Measurements from ENCODE around the gene UBR2. TPM values are rescaled to one million over a fixed set of nuclear protein-coding genes. Genes with fewer than 3 reads are reported as not detected.

UBR2 gene
- total and polyA plus RNA-seq, 7 donors: 9.4 to 40.2 (median 33.6) TPM

DNA sequence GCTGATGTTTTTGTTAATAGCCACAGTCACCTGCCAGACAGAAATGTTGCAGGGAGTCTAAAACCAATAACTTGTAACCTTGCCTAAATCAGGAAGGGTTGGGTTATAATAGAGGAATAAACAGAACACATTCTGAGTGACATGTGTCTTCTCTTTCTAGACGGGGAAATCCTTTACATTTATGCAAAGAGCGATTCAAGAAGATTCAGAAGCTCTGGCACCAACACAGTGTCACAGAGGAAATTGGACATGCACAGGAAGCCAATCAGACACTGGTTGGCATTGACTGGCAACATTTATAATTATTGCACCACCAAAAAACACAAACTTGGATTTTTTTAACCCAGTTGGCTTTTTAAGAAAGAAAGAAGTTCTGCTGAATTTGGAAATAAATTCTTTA, 127.0 kb downstream of the UBR2 start:
- no peak for ATAC-seq
- no peak for DNase-seq
- peaks cover 58% of the 10 kb centered on the region for H3K4me1 ChIP-seq
- H3K27ac ChIP-seq: peak overlapping the region; percentile 81
- no peaks in the 10 kb centered on the region for H3K9me3 ChIP-seq
- intact Hi-C loops (cut with DNase I): no loop called here
- no peak overlapping the region for H3K4me3 ChIP-seq
- WGBS, 3 donors: 58 to 75% (median 71%) methylated on average over 2 of the region's 2 CpGs
- TF ChIP-seq, protein P1, sequence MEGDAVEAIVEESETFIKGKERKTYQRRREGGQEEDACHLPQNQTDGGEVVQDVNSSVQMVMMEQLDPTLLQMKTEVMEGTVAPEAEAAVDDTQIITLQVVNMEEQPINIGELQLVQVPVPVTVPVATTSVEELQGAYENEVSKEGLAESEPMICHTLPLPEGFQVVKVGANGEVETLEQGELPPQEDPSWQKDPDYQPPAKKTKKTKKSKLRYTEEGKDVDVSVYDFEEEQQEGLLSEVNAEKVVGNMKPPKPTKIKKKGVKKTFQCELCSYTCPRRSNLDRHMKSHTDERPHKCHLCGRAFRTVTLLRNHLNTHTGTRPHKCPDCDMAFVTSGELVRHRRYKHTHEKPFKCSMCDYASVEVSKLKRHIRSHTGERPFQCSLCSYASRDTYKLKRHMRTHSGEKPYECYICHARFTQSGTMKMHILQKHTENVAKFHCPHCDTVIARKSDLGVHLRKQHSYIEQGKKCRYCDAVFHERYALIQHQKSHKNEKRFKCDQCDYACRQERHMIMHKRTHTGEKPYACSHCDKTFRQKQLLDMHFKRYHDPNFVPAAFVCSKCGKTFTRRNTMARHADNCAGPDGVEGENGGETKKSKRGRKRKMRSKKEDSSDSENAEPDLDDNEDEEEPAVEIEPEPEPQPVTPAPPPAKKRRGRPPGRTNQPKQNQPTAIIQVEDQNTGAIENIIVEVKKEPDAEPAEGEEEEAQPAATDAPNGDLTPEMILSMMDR (IDR thresholded peaks at IDR 0.05): no peak
- no peaks in the 10 kb centered on the region for H3K27me3 ChIP-seq (ENCODE audit: insufficient read depth in 3 of 3, low read length in 2 of 3)
- peaks cover 6 to 77% of the 10 kb centered on the region in 2 donors for H3K36me3 ChIP-seq (ENCODE audit: insufficient read depth in 1 of 2, low read depth in 1 of 2)

DNA sequence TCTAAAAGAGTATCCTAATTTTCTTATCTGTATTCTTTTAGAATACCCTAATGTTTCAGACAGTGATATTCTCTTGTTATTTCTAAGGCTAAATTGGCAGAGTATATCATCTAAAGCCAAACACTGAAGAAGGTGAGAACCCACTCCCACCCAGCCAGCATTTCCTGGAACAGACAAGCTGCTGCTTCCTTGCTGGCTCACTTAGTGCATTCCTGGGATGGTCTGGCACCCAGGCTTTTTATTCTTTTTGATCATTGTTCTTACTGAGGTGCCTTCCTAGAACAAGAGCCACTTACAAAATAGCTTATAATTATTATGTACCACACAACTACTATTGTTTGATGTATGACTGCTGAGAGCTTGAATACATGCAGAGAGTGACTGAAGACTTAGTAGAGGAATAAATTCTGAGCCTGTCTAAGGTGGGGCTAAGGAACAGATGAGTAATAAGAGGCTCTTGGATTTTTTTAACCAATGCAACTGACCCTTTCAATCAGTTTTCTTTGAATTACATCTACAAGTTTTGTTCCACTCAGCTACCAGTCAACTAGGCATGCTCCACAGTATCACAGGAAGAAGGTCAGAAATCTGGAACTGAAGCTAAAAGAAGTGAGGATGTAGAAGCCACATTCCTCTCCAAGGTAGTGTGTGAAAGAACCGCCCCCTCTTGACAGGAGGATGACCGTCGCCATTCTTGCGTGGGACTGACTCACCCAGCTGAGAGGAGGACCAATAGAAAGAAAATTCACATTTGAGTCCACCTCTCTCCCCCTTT, 128.5 kb downstream of the UBR2 start:
- no peaks in the 10 kb centered on the region for H3K27me3 ChIP-seq (ENCODE audit: insufficient read depth in 3 of 3, low read length in 2 of 3)
- peak in 1 of 2 donors; percentile 33 for DNase-seq
- H3K4me3 ChIP-seq: no peak overlapping the region
- peak overlapping the region; percentile 81 for H3K27ac ChIP-seq
- TF ChIP-seq, protein P1 (IDR thresholded peaks at IDR 0.05): no peak
- intact Hi-C loops (cut with DNase I): no loop called here
- peaks cover 65% of the 10 kb centered on the region for H3K4me1 ChIP-seq
- ATAC-seq: peak in 2 of 4 donors; percentile 24 to 35
- peaks cover 6 to 74% of the 10 kb centered on the region in 2 donors for H3K36me3 ChIP-seq (ENCODE audit: insufficient read depth in 1 of 2, low read depth in 1 of 2)
- 75 to 87% (median 78%) methylated on average over 4 of the region's 4 CpGs for WGBS, 3 donors
- H3K9me3 ChIP-seq: no peaks in the 10 kb centered on the region

DNA sequence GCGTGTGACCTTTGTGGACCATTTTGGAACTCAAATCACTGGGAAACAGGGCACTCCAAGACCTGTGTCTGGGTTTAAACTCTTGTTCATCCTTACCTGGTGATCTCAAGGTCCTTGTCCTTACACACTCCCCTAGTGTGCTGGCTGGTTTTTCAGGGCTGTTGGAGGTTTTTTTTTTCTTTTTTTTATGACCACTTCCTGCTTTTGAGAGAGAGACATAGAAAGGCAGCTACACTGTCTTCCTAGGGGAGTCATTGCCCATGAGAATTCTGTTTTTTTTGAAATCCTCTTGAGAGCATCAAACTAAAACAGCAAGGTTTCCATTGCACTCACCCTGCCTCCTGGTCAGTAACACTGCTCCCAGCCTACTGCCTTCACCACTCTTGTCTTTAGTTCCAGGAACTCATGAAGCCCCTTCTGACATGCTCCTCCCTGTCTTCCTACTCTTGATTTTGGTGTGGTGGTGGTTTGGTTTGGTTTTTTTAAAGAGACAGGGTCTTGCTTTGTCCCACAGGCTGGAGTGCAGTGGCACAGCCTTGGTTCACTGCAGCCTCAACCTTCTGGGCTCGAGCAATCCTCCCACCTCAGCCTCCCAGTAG, 130.0 kb downstream of the UBR2 start:
- Histone ChIP-seq H3K4me1 (peaks cover 63% of the 10 kb centered on the region), H3K9me3 (no peaks in the 10 kb centered on the region), H3K36me3 (ENCODE audit: insufficient read depth in 1 of 2, low read depth in 1 of 2) (peaks cover 6 to 67% of the 10 kb centered on the region in 2 donors), H3K27ac (peak overlapping the region; percentile 81), H3K27me3 (ENCODE audit: insufficient read depth in 3 of 3, low read length in 2 of 3) (no peaks in the 10 kb centered on the region), H3K4me3 (no peak overlapping the region)
- 57 to 73% (median 69%) methylated on average over 2 of the region's 2 CpGs for WGBS, 3 donors
- intact Hi-C loops (cut with DNase I): no loop called here
- ATAC-seq (no peak), DNase-seq (no peak)
- TF ChIP-seq, protein P1 (IDR thresholded peaks at IDR 0.05): no peak

DNA sequence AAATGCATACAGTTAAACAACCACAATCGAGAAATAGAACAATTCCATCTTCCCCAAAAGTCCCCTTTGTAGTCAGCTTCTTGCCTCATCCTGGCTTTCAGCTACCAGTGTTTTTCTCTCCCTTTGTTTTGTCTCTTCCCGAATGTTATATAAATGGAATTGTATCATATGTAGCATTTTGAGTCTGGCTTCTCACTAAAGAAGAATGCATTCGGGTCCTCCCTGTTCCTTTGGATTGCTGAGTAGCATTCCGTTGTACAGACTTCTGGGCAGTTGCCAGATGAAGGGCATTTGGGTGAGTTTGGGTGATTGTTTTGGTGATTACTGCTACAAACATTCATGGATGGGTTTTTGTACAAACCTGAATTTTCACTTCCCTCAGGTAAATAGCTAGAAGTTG, 130.8 kb downstream of the UBR2 start:
- ATAC-seq: no peak

More for the DNA sequence above, 130.8 kb downstream of the UBR2 start:
- Histone ChIP-seq H3K36me3 (ENCODE audit: insufficient read depth in 1 of 2, low read depth in 1 of 2) (peaks cover 4 to 59% of the 10 kb centered on the region in 2 donors), H3K27me3 (ENCODE audit: insufficient read depth in 3 of 3, low read length in 2 of 3) (no peaks in the 10 kb centered on the region), H3K4me1 (peaks cover 56% of the 10 kb centered on the region), H3K9me3 (no peaks in the 10 kb centered on the region), H3K27ac (peak overlapping the region; percentile 81), H3K4me3 (no peak overlapping the region)
- TF ChIP-seq, protein P1 (IDR thresholded peaks at IDR 0.05): no peak
- 39 to 52% (median 43%) methylated on average over 4 of the region's 4 CpGs for WGBS, 3 donors
- DNase-seq: no peak
- intact Hi-C loops (cut with DNase I): no loop called here
